ENCODE measurements around the gene HAGH.

The HAGH gene

GRCh38 chr16:1762879-1763520, 63.6 kb downstream of the HAGH start:
- no peak overlapping the region for H3K4me3 ChIP-seq (ENCODE audit: low read depth, low read length)
- no peak for TF ChIP-seq CTCF (IDR thresholded peaks at IDR 0.05; ENCODE audit: low read depth, low read length)

- H3K4me3 ChIP-seq (ENCODE audit: low read depth, low read length), result no peak overlapping the region
- TF ChIP-seq CTCF (IDR thresholded peaks at IDR 0.05; ENCODE audit: low read depth, low read length), result no peak
These were observed 64.3 kb downstream of the HAGH start for GRCh38 chr16:1762196-1762878.

- TF ChIP-seq CTCF (IDR thresholded peaks at IDR 0.05; ENCODE audit: low read depth, low read length), result no peak
- H3K4me3 ChIP-seq (ENCODE audit: low read depth, low read length), result no peak overlapping the region
These were observed 64.9 kb downstream of the HAGH start for GRCh38 chr16:1761751-1762150.

GRCh38 chr16:1760911-1761310, 65.7 kb downstream of the HAGH start:
- no peak overlapping the region for H3K4me3 ChIP-seq (ENCODE audit: low read depth, low read length)
- TF ChIP-seq CTCF (IDR thresholded peaks at IDR 0.05; ENCODE audit: low read depth, low read length), result no peak

GRCh38 chr16:1759511-1759910, 67.1 kb downstream of the HAGH start:
- no peak overlapping the region for H3K4me3 ChIP-seq (ENCODE audit: low read depth, low read length)

GRCh38 chr16:1758923-1759322, 67.7 kb downstream of the HAGH start:
- TF ChIP-seq CTCF (IDR thresholded peaks at IDR 0.05; ENCODE audit: low read depth, low read length), result no peak
- H3K4me3 ChIP-seq (ENCODE audit: low read depth, low read length), result no peak overlapping the region

More at GRCh38 chr16:1759511-1759910, 67.1 kb downstream of the HAGH start:
- no peak for TF ChIP-seq CTCF (IDR thresholded peaks at IDR 0.05; ENCODE audit: low read depth, low read length)

GRCh38 chr16:1757714-1758461, 68.7 kb downstream of the HAGH start:
- no peak overlapping the region for H3K4me3 ChIP-seq (ENCODE audit: low read depth, low read length)
- no peak for TF ChIP-seq CTCF (IDR thresholded peaks at IDR 0.05; ENCODE audit: low read depth, low read length)

All from WI38 (cell line).